OCI-LY7 (cell line): Measurements from ENCODE around the gene DFFA. TPM values are rescaled to one million over a fixed set of nuclear protein-coding genes. Genes with fewer than 3 reads are reported as not detected.
A peak's percentile ranks its signal among the peaks of the same experiment; 100 is the strongest.

Experiments
- BruUV-seq: library from RNA; stranded (reverse); fragments of 400-500 nt; replicated peaks from 2 replicates; lab custom pipeline; 2021; lab: Mats Ljungman, UMichigan
- CTCF ChIA-PET: fragments of 300-600 bp; sonication (Branson Sonifier 250); formaldehyde crosslinking; loops from one replicate; lab custom pipeline; 2022; ENCODE audit warnings: antibody characterized with exemption; ENCODE audit not compliant: unreplicated experiment; lab: Charles Lee
- POLR2A ChIA-PET: fragments of 300-600 bp; sonication (Branson Sonifier 250); formaldehyde crosslinking; loops from one replicate; lab custom pipeline; 2022; ENCODE audit warnings: antibody characterized with exemption; lab: Charles Lee
- DNase-seq: peaks from one replicate; pipeline ENCODE4 v3.0.0-alpha.2; 2015; ENCODE audit warnings: low spot score
- H2AFZ ChIP-seq: fragments of 200-600 bp; sonication (generic), shearing (Covaris generic); 2 replicates; pipeline ENCODE4 v1.6.1; 2014; ENCODE audit warnings: mild to moderate bottlenecking, antibody characterized with exemption, low read length, moderate library complexity
- H3K27ac ChIP-seq: fragments of 200-600 bp; sonication (generic); 2 replicates; pipeline ENCODE4 v1.5.1; 2014; ENCODE audit warnings: mixed run types, low read depth, mild to moderate bottlenecking, moderate library complexity, low read length, inconsistent platforms; ENCODE audit not compliant: poor library complexity, severe bottlenecking
- H3K36me3 ChIP-seq: fragments of 200-600 bp; sonication (generic); 2 replicates; pipeline ENCODE4 v1.6.1; 2014; ENCODE audit warnings: mild to moderate bottlenecking, antibody characterized with exemption, low read length, moderate library complexity, mixed read lengths; ENCODE audit not compliant: insufficient read depth
- H3K4me1 ChIP-seq: fragments of 200-600 bp; sonication (generic); 2 replicates; pipeline ENCODE4 v1.5.1; 2014; ENCODE audit warnings: mild to moderate bottlenecking, low read length; ENCODE audit not compliant: insufficient read depth, poor library complexity, severe bottlenecking
- H3K4me2 ChIP-seq: fragments of 200-600 bp; sonication (generic); 2 replicates; pipeline ENCODE4 v1.6.1; 2014; ENCODE audit warnings: mild to moderate bottlenecking, low read length
- H3K4me3 ChIP-seq: fragments of 200-600 bp; sonication (generic); 2 replicates; pipeline ENCODE4 v1.5.1; 2014; ENCODE audit warnings: mild to moderate bottlenecking, low read depth, low read length; ENCODE audit not compliant: poor library complexity, severe bottlenecking
- H3K79me2 ChIP-seq: fragments of 200-600 bp; sonication (generic); 2 replicates; pipeline ENCODE4 v1.6.1; 2016; ENCODE audit warnings: low read depth, mild to moderate bottlenecking, low read length, moderate library complexity, mixed read lengths; ENCODE audit not compliant: insufficient read depth
- H3K9me2 ChIP-seq: fragments of 200-600 bp; sonication (generic); 2 replicates; pipeline ENCODE4 v1.6.1; 2016; ENCODE audit warnings: mild to moderate bottlenecking, low read length, mixed read lengths; ENCODE audit not compliant: insufficient read depth
- H3K9me3 ChIP-seq: fragments of 200-600 bp; sonication (generic); 2 replicates; pipeline ENCODE4 v1.6.1; 2014; ENCODE audit warnings: mild to moderate bottlenecking, mixed run types, low read length, mixed read lengths
- H4K20me1 ChIP-seq: fragments of 200-600 bp; sonication (generic); 2 replicates; pipeline ENCODE4 v1.6.1; 2014; ENCODE audit warnings: mild to moderate bottlenecking, antibody characterized with exemption, low read length, moderate library complexity, mixed read lengths; ENCODE audit not compliant: insufficient read depth
- CTCF ChIP-seq: fragments of 200-600 bp; sonication (generic); conservative IDR thresholded peaks from 2 replicates; pipeline ENCODE4 v1.5.1; 2014; ENCODE audit warnings: mild to moderate bottlenecking, antibody characterized with exemption, low read length, moderate library complexity, mixed read lengths
- EZH2phosphoT487 ChIP-seq: fragments of 200-600 bp; sonication (generic); IDR thresholded peaks from 2 replicates; pipeline ENCODE4 v1.6.1; 2018; ENCODE audit warnings: low read depth, borderline replicate concordance, mild to moderate bottlenecking, mixed run types, antibody characterized with exemption, low read length, moderate library complexity, mixed read lengths
- intact Hi-C: fragments of 100-400 bp; cut with micrococcal nuclease; formaldehyde crosslinking; loops from one replicate; pipeline ENCODE4 v1.10.0; 2022; ENCODE audit not compliant: unreplicated experiment
- total RNA-seq, 2 experiments: library from RNA; depleted of rRNA in 1 of 2; stranded (reverse); fragments of >200 nt in 1 of 2; shearing (Covaris generic) in 1 of 2; gene quantifications; 2 replicates each; pipeline ENCODE4 v1.2.3, GENCODE V29; 2014 to 2022

Gene DFFA
- total RNA-seq, 2 experiments from 2014 or later: 64.6 to 79.0 TPM

- Histone ChIP-seq H2AFZ (no peak overlapping the region), H4K20me1 (no peaks in the 10 kb centered on the region), H3K4me2 (no peak overlapping the region), H3K4me3 (no peak overlapping the region), H3K4me1 (peaks cover 10% of the 10 kb centered on the region), H3K27ac (no peak overlapping the region), H3K9me3 (no peaks in the 10 kb centered on the region), H3K36me3 (peaks cover 54% of the 10 kb centered on the region), H3K79me2 (no peaks in the 10 kb centered on the region), H3K9me2 (no peaks in the 10 kb centered on the region)
- no TSS peak for BruUV-seq
- no peak for DNase-seq
- POLR2A ChIA-PET: interaction anchor here (0.7 to 1.1 kb wide), 3 partner anchors 10 to 1113 kb away, joined by 3 to 9 read pairs (median 4); no protein-coding TSS in a partner anchor
- CTCF ChIA-PET: interaction anchor here (0.6 to 0.7 kb wide), 2 partner anchors 17 to 35 kb away, joined by 4 to 5 read pairs; no protein-coding TSS in a partner anchor
- peak; percentile 39; the same call in 1 of the 2 replicates for TF ChIP-seq CTCF
- no peak for TF ChIP-seq EZH2phosphoT487
- intact Hi-C loops: no loop called here
Observed at GRCh38 chr1:10456048-10456447, 16.3 kb downstream of the DFFA start.

GRCh38 chr1:10451287-10451686 lies 21.0 kb downstream of the DFFA start:
- no peaks in the 10 kb centered on the region for H3K4me1 ChIP-seq
- intact Hi-C loops: no loop called here
- H3K9me2 ChIP-seq: no peaks in the 10 kb centered on the region
- no peak overlapping the region for H3K27ac ChIP-seq
- H4K20me1 ChIP-seq: no peaks in the 10 kb centered on the region
- TSS peak; percentile 47 for BruUV-seq
- no peak overlapping the region for H3K4me3 ChIP-seq
- no peak overlapping the region for H2AFZ ChIP-seq
- no peak overlapping the region for H3K4me2 ChIP-seq
- TF ChIP-seq CTCF (no peak), EZH2phosphoT487 (no peak)
- DNase-seq: no peak
- ChIA-PET POLR2A (no interaction called here), CTCF (no interaction called here)
- peaks cover 19% of the 10 kb centered on the region for H3K36me3 ChIP-seq
- H3K79me2 ChIP-seq: no peaks in the 10 kb centered on the region
- H3K9me3 ChIP-seq: no peaks in the 10 kb centered on the region

GRCh38 chr1:10450836-10451235 lies 21.5 kb downstream of the DFFA start:
- Histone ChIP-seq H4K20me1 (no peaks in the 10 kb centered on the region), H3K4me3 (no peak overlapping the region), H2AFZ (no peak overlapping the region), H3K36me3 (peaks cover 15% of the 10 kb centered on the region), H3K27ac (no peak overlapping the region), H3K9me3 (no peaks in the 10 kb centered on the region), H3K4me1 (no peaks in the 10 kb centered on the region), H3K9me2 (no peaks in the 10 kb centered on the region), H3K79me2 (no peaks in the 10 kb centered on the region), H3K4me2 (no peak overlapping the region)
- intact Hi-C loops: no loop called here
- no TSS peak for BruUV-seq
- no peak for TF ChIP-seq CTCF
- TF ChIP-seq EZH2phosphoT487: no peak
- ChIA-PET CTCF (no interaction called here), POLR2A (no interaction called here)
- no peak for DNase-seq
